Colon (tissue), 2 donors: Measurements from ENCODE around the gene COPS3.
"Not testable (repeated sequence)": the region's sequence is repeated elsewhere in the genome, so short reads cannot be mapped to it uniquely, and the experiment has no call there.

Source experiments
- FAIRE-seq: peaks from 2 replicates; lab custom pipeline; 2012; peaks lifted over from hg19 to GRCh38; lab: Jason Lieb, UNC
- donor health status: control.
- donor health status: control.

COPS3 gene

GRCh38 chr17:17301659-17302058, 20.6 kb upstream of the COPS3 start:
- not testable (repeated sequence) for FAIRE-seq

- FAIRE-seq, result no peak
These were observed 19.9 kb upstream of the COPS3 start for GRCh38 chr17:17300624-17301568.

- no peak for FAIRE-seq
These were observed 17.1 kb upstream of the COPS3 start for GRCh38 chr17:17298108-17298507.

- FAIRE-seq, result no peak
These were observed 16.2 kb upstream of the COPS3 start for GRCh38 chr17:17297217-17297616.

- FAIRE-seq, result no peak
These were observed 14.1 kb upstream of the COPS3 start for GRCh38 chr17:17295141-17295540.

GRCh38 chr17:17289701-17290100, 8.7 kb upstream of the COPS3 start:
- FAIRE-seq, result no peak

- no peak for FAIRE-seq
These were observed 8.0 kb upstream of the COPS3 start for GRCh38 chr17:17289086-17289485.

GRCh38 chr17:17285951-17286350, 4.9 kb upstream of the COPS3 start:
- FAIRE-seq, result no peak

DNA sequence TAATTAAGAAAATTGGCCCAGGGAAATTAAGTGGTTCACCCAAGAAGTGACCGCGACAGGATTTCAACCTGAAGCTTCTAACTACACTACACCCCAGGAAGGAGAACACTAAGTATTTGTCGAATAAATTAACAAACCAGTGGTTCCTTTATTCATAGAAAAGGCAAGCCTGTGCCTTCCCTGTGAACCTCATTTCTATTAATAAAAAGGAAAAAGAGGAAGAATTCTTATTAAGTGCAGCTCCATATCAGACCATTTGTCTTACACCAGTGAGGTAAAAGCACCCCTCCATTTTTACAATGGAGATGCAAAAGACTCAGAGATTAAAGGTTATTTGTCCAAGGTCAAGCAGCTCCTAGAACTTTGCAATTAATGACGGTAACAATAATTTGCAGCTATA, 1.7 kb downstream of the COPS3 start:
- no peak for FAIRE-seq

DNA sequence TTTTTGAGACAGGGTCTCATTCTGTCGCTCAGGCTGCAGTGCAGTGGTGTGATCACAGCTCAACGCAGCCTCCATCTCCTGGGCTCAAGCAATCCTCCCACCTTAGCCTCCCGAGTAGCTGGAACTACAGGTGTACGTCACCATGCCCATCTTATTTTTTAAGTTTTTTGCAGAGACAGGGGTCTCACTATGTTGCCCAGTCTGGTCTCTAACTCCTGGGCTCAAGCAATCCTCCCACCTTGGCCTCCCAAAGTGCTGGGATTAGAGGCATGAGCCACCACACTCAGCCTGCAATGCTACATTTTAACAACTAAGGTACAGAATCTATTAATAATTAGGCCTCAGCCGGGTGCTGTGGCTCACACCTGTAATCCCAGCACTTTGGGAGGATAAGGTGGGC, 3.6 kb downstream of the COPS3 start:
- FAIRE-seq, result not testable (repeated sequence)

DNA sequence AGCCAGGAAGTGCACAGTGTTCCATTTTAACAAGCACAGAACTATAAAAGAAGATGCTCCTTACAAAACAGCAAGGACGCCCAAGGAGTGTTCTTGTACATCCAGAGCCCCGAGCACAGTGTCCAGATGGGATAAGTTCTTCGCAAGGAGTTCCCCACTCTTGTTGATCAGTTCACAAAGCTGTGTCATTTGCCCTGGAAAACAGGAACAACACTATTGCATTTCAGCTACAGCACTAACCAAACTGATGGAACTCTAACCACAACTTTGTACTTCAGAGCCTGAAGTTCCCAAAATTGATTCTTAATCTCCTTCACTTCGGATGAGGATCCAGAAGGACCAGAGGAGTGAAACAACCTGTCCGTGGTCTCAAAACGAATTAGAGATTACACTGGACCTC, 5.1 kb downstream of the COPS3 start:
- no peak for FAIRE-seq

DNA sequence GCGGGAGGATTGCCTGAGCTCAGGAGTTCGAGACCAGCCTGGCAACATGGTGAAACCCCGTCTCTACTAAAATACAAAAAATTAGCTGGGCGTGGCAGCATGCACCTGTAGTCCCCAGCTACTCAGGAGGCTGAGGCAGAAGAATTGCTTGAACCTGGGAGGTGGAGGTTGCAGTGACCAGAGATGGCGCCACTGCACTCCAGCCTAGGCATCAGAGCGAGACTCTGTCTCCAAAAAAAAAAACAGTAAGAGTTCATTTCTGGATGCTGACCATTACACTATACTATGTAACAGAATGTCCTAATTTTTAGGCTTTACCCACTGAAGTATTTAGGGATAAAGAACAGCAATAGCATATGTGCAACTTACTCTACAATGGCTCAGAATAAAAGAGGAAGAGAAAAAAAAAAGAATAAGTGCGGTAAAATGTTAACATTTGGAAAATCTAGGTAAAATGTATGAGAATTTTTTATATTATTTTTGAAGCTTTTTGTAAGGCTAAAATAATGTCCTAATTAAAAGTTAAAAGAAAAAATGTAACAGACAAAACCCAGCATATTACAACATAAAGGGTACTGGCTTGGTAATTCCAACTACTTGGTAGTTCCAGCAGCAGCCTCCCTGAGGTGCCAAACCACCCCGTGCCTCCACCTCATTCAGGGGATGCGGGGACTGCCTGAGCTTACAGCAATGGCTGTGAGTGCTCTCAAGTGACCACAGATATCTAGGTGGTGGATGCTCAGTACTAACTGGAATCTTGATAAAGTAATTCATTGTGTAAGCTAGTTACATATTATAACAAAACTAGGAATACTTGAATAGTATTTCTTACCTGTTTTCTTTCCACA, 10.9 kb downstream of the COPS3 start:
- no peak for FAIRE-seq

GRCh38 chr17:17264430-17264829, 16.6 kb downstream of the COPS3 start:
- FAIRE-seq, result no peak

DNA sequence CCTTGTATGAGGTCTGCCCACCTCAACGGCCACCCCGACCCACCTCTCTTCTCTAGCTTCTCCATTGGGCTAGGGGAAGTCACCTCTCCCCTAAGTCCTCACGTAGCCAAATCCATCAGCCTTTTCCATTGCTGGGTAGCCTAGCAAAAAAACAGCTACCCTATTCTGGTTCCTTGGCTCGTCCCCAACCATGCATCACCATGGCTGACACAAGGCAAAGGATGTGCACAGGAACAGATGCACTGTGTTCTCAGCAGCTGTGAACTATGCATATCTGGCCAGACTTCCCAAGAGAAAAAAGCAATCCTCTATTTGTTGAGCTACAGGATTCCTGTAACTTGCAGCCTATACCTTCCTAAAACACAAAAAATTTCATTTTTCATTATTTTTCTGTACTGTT, 22.0 kb downstream of the COPS3 start:
- FAIRE-seq, result no peak

- FAIRE-seq, result no peak
These were observed 23.0 kb downstream of the COPS3 start for GRCh38 chr17:17258011-17258410.

DNA sequence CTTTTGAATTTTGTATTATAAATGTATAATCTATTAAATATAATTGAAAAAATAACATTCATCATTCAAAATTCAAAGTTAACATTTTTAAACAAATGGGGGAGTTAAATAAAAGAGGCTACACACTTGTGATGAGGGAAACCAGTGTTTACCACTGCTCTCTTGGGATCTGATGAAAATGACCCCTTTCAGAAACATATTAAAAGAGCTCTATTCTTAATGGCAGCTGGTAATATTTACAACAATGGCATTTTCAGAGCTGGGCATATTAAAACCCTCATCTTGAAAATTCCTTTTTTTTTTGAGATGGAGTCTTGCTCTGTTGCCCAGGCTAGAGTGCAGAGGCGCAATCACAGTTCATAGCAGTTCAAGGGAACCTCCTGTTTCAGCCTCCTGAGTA, 24.7 kb downstream of the COPS3 start:
- no peak for FAIRE-seq

- not testable (repeated sequence) for FAIRE-seq
These were observed 25.4 kb downstream of the COPS3 start for GRCh38 chr17:17255689-17256088.

DNA sequence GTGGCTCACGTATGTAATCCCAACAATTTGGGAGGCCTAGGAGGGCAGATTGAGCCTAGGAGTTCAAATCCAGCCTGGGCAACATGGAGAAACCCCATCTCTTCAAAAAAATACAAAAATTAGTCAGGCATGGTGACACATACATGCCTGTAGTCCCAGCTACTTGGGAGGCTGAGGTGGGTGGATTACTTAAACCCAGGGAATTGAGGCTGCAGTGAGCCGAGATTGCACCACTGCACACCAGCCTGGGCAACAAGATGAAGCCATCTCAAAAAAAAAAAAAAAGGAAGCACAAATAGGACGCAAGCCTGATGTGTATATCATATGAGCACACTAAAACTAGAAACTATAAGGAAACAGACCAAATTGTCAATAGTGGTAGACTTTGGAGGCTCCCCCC, 27.0 kb downstream of the COPS3 start:
- FAIRE-seq, result no peak

- FAIRE-seq, result no peak
These were observed 27.6 kb downstream of the COPS3 start for GRCh38 chr17:17253406-17253805.

DNA sequence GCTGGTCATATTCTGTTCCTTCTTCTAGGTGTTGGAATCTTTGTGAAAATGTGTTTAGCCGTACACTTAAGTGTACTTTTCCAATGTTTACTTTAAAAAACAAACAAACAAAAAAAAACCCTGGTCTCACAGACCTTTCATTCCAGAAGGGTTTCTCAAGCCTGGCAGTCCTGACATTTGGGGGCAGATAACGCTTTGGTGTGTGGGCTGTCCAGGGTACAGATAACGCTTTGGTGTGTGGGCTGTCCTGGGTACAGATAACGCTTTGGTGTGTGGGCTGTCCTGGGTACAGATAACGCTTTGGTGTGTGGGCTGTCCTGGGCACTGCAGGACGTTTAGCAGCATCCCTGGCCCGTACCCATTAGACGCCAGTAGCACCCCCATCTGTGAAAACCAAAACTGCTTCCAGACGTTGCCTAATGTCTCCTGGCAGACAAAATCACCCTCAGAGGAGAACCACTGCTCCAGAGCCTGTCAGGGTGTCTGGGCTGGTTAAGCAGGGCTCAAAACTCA, 28.8 kb downstream of the COPS3 start:
- FAIRE-seq, result no peak

GRCh38 chr17:17246879-17247278, 34.2 kb downstream of the COPS3 start:
- FAIRE-seq, result no peak

GRCh38 chr17:17243163-17243562, 37.9 kb downstream of the COPS3 start:
- no peak for FAIRE-seq

DNA sequence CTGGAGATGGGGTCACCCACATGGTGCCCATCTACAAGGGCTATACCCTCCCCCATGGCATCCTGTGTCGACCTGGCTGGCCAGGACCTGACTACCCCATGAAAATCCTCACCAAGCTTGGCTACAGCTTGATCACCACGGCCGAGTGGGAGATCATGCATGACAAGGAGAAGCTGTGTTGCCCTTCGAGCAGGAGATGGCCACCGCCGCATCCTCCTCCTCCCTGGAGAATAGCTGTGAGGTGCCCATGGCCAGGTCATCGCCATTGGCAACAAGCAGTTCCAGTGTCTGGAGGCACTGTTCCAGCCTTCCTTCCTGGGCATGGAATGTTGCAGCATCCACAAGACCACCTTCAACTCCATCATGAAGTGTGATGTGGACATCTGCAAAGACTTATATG, 38.8 kb downstream of the COPS3 start:
- no peak for FAIRE-seq
